GM23338 (cell line): ENCODE results near the gene ABCC1. TPM values are rescaled to one million over a fixed set of nuclear protein-coding genes. Genes with fewer than 3 reads are reported as not detected.

Experiments
- ATAC-seq: fragments of 200-7000 bp; cut with Tn5 transposase; 3 replicates; pipeline ENCODE4 v1.9.1; 2020
- DNase-seq: peaks from one replicate; pipeline ENCODE4 v3.0.0-alpha.2; 2015; ENCODE audit warnings: low spot score
- H2AFZ ChIP-seq: fragments of 200-600 bp; sonication (generic); 2 replicates; pipeline ENCODE4 v1.8.0; 2016; ENCODE audit warnings: antibody characterized with exemption, mild to moderate bottlenecking, moderate library complexity
- H3F3A ChIP-seq: fragments of 200-600 bp; sonication (generic); replicated peaks from 2 replicates; pipeline ENCODE4 v1.8.0; 2017; ENCODE audit warnings: antibody characterized with exemption, mixed run types, low read depth
- H3K27ac ChIP-seq: fragments of 200-600 bp; sonication (generic); 2 replicates; pipeline ENCODE4 v1.6.1; 2016; ENCODE audit warnings: low read depth
- H3K27me3 ChIP-seq: fragments of 200-600 bp; sonication (generic); 2 replicates; pipeline ENCODE4 v1.8.0; 2016; ENCODE audit warnings: mild to moderate bottlenecking, mixed run types, moderate library complexity; ENCODE audit not compliant: insufficient read depth
- H3K36me3 ChIP-seq: fragments of 200-600 bp; sonication (generic); 2 replicates; pipeline ENCODE4 v1.8.0; 2016; ENCODE audit warnings: mild to moderate bottlenecking; ENCODE audit not compliant: insufficient read depth
- H3K4me1 ChIP-seq: fragments of 200-600 bp; sonication (generic); 2 replicates; pipeline ENCODE4 v1.8.0; 2016; ENCODE audit warnings: mild to moderate bottlenecking, moderate library complexity; ENCODE audit not compliant: insufficient read depth
- H3K4me2 ChIP-seq: fragments of 200-600 bp; sonication (generic); 2 replicates; pipeline ENCODE4 v1.7.1; 2017; ENCODE audit warnings: mixed run types
- H3K4me3 ChIP-seq: fragments of 200-600 bp; sonication (generic); 2 replicates; pipeline ENCODE4 v1.6.1; 2016; ENCODE audit warnings: mixed run types
- H3K79me2 ChIP-seq: fragments of 200-600 bp; sonication (generic); replicated peaks from 2 replicates; pipeline ENCODE4 v1.8.0; 2017; ENCODE audit warnings: mild to moderate bottlenecking; ENCODE audit not compliant: insufficient read depth
- H3K9me2 ChIP-seq: fragments of 200-600 bp; sonication (generic); 2 replicates; pipeline ENCODE4 v1.8.0; 2017; ENCODE audit not compliant: insufficient read depth
- H4K20me1 ChIP-seq: fragments of 200-600 bp; sonication (generic); replicated peaks from 2 replicates; pipeline ENCODE4 v1.8.0; 2017; ENCODE audit warnings: mild to moderate bottlenecking; ENCODE audit not compliant: insufficient read depth
- H3K27ac Mint-ChIP-seq: 2 replicates; pipeline ENCODE4 v1.8.0; 2020; ENCODE audit warnings: inconsistent platforms, mild to moderate bottlenecking, moderate library complexity, mixed read lengths
- H3K27me3 Mint-ChIP-seq: 3 replicates; pipeline ENCODE4 v1.8.0; 2022; ENCODE audit warnings: low read depth, mild to moderate bottlenecking, moderate library complexity, mixed read lengths, inconsistent platforms; ENCODE audit not compliant: insufficient read depth, poor library complexity
- H3K36me3 Mint-ChIP-seq: 3 replicates; pipeline ENCODE4 v1.8.0; 2021; ENCODE audit warnings: low read depth, mild to moderate bottlenecking, inconsistent platforms, moderate library complexity, mixed read lengths
- H3K4me1 Mint-ChIP-seq: 3 replicates; pipeline ENCODE4 v1.8.0; 2020; ENCODE audit warnings: mild to moderate bottlenecking, inconsistent platforms, mixed read lengths
- H3K4me3 Mint-ChIP-seq: 3 replicates; pipeline ENCODE4 v1.8.0; 2021; ENCODE audit warnings: moderate library complexity, mild to moderate bottlenecking, inconsistent platforms, mixed read lengths
- H3K9me3 Mint-ChIP-seq: 3 replicates; pipeline ENCODE4 v1.8.0; 2020; ENCODE audit warnings: moderate library complexity, mild to moderate bottlenecking, inconsistent platforms, mixed read lengths
- EZH2 ChIP-seq: fragments of 200-600 bp; sonication (generic); IDR thresholded peaks from one replicate; pipeline ENCODE4 v1.8.0; 2017; ENCODE audit warnings: antibody characterized with exemption, mild to moderate bottlenecking, low read depth; ENCODE audit not compliant: unreplicated experiment
- NANOG ChIP-seq: IDR thresholded peaks from 2 replicates; pipeline ENCODE4 v1.6.1; 2016; ENCODE audit warnings: antibody characterized with exemption, borderline replicate concordance
- REST ChIP-seq: IDR thresholded peaks from one replicate; pipeline ENCODE4 v1.6.1; 2018; ENCODE audit warnings: antibody characterized with exemption; ENCODE audit not compliant: unreplicated experiment
- ZNF114 ChIP-seq: fragments of 250-450 bp; sonication (Bioruptor Pico); IDR thresholded peaks from 2 replicates; pipeline ENCODE4 v1.5.0; 2020; ENCODE audit warnings: mild to moderate bottlenecking, moderate library complexity
- ZNF331 ChIP-seq: fragments of 250-450 bp; sonication (Bioruptor Pico); IDR thresholded peaks from 2 replicates; pipeline ENCODE4 v1.5.0; 2020; ENCODE audit warnings: low read depth, mild to moderate bottlenecking, moderate library complexity
- ZNF462 ChIP-seq: fragments of 250-450 bp; sonication (Bioruptor Pico); IDR thresholded peaks from 2 replicates; pipeline ENCODE4 v1.5.0; 2020; ENCODE audit warnings: mild to moderate bottlenecking, moderate library complexity
- polyA plus RNA-seq: library from polyadenylated mRNA; unstranded; fragments of >200 nt; fragmentation: Nextera tagmentation; extraction: Ambion mirVana; gene quantifications from 2 replicates; pipeline ENCODE4 v1.2.1, GENCODE V29; 2016
- total RNA-seq: library from RNA; depleted of rRNA; stranded (reverse); fragments of >200 nt; shearing (Covaris generic); gene quantifications from 2 replicates; pipeline ENCODE4 v1.2.3, GENCODE V29; 2014

Gene ABCC1
- total and polyA plus RNA-seq, 2 experiments from 2014 or later, result 11.0 to 46.6 TPM

GRCh38 chr16:15980329-15980728 is 30.9 kb downstream of the ABCC1 start (continued):
- TF ChIP-seq ZNF462 (CRISPR knock-in tag) (no peak), NANOG (no peak), EZH2 (no peak)

- Histone ChIP-seq H2AFZ (no peak overlapping the region), H3K4me2 (no peak overlapping the region), H3K79me2 (peaks cover 99% of the 10 kb centered on the region), H3K27ac (no peak overlapping the region), H3K36me3 (peaks cover 25% of the 10 kb centered on the region), H3F3A (no peaks in the 10 kb centered on the region), H3K9me2 (no peaks in the 10 kb centered on the region; the same call in 1 of the 2 replicates), H3K4me1 (peaks cover 2% of the 10 kb centered on the region), H3K4me3 (no peak overlapping the region), H3K27me3 (no peaks in the 10 kb centered on the region), H4K20me1 (peaks cover 19% of the 10 kb centered on the region; the same call in 1 of the 2 replicates)
- Mint-ChIP-seq H3K4me3 (no peak overlapping the region), H3K4me1 (peaks cover 6% of the 10 kb centered on the region; the same call in 2 of the 3 replicates), H3K27ac (no peak overlapping the region), H3K36me3 (peaks cover 84% of the 10 kb centered on the region), H3K27me3 (peaks cover 5% of the 10 kb centered on the region), H3K9me3 (peaks cover 58% of the 10 kb centered on the region)
- DNase-seq (no peak), ATAC-seq (no peak)
- TF ChIP-seq ZNF114 (CRISPR knock-in tag) (no peak), EZH2 (no peak), ZNF331 (CRISPR knock-in tag) (no peak), REST (no peak), ZNF462 (CRISPR knock-in tag) (no peak)
Measured at GRCh38 chr16:15981382-15981781, 32.0 kb downstream of the ABCC1 start.
